ENCODE results near the gene CD226. TPM values are rescaled to one million over a fixed set of nuclear protein-coding genes. Genes with fewer than 3 reads are reported as not detected.

Gene CD226
- total and polyA plus RNA-seq, 9 donors: 0.17 to 1.5 (median 1.2) TPM

GRCh38 chr18:69889009-69889408 lies 58.7 kb downstream of the CD226 start:
- TF ChIP-seq EP300 (IDR thresholded peaks at IDR 0.05) (no peak), POLR2A (IDR thresholded peaks at IDR 0.05) (no peak)
- TF ChIP-seq, protein P1, sequence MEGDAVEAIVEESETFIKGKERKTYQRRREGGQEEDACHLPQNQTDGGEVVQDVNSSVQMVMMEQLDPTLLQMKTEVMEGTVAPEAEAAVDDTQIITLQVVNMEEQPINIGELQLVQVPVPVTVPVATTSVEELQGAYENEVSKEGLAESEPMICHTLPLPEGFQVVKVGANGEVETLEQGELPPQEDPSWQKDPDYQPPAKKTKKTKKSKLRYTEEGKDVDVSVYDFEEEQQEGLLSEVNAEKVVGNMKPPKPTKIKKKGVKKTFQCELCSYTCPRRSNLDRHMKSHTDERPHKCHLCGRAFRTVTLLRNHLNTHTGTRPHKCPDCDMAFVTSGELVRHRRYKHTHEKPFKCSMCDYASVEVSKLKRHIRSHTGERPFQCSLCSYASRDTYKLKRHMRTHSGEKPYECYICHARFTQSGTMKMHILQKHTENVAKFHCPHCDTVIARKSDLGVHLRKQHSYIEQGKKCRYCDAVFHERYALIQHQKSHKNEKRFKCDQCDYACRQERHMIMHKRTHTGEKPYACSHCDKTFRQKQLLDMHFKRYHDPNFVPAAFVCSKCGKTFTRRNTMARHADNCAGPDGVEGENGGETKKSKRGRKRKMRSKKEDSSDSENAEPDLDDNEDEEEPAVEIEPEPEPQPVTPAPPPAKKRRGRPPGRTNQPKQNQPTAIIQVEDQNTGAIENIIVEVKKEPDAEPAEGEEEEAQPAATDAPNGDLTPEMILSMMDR (IDR thresholded peaks at IDR 0.05): no peak
- H3K36me3 ChIP-seq: no peaks in the 10 kb centered on the region
- DNase-seq: no peak
- no peaks in the 10 kb centered on the region for H3K9me3 ChIP-seq
- H3K4me1 ChIP-seq (ENCODE audit: insufficient read depth): no peaks in the 10 kb centered on the region
- no peaks in the 10 kb centered on the region for H3K27me3 ChIP-seq
- intact Hi-C loops (cut with DNase I): no loop called here
- no peak overlapping the region for H3K27ac ChIP-seq
- 91 to 96% (median 93%) methylated on average over 4 of the region's 4 CpGs for WGBS, 3 donors
- H3K4me3 ChIP-seq: no peak overlapping the region

GRCh38 chr18:69887256-69887655 lies 60.4 kb downstream of the CD226 start:
- Histone ChIP-seq H3K27me3 (no peaks in the 10 kb centered on the region), H3K9me3 (no peaks in the 10 kb centered on the region), H3K36me3 (no peaks in the 10 kb centered on the region), H3K4me1 (ENCODE audit: insufficient read depth) (no peaks in the 10 kb centered on the region), H3K27ac (no peak overlapping the region), H3K4me3 (no peak overlapping the region)
- 94 to 99% (median 96%) methylated on average over 2 of the region's 2 CpGs for WGBS, 3 donors
- TF ChIP-seq, protein P1 (IDR thresholded peaks at IDR 0.05): no peak
- TF ChIP-seq POLR2A (IDR thresholded peaks at IDR 0.05) (no peak), EP300 (IDR thresholded peaks at IDR 0.05) (no peak)
- intact Hi-C loops (cut with DNase I): no loop called here
- DNase-seq: no peak

DNA sequence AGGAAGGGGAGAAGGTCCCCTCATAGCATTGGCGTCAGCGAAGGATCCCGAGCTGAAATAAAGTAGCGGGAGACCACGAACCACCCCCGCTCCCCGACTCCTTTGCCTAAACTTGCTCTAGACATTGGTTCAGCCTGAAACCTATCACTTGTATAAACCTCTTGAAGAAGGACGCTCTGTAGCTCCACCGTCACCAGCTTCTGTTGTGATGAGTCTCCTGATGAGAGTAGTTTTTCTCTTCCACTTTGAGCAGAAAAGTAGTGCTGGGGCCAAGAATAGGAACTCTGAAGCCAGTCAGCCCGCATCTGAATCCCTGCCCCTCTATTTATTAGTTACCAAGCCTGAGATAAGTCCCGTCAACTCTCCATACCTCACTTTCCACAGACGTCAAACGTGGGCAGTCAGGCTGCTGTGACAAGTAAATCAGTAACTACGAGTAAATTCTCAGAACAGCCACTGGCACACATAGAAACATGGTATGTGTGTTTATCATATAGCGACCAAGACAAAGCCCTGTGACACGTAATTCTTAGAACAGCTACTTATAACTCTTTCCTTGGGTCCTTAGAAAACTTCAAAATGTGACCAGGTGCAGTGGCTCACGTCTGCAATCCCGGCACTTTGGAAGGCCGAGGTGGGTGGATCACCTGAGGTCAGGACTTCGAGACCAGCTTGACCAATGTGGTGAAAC lies 61.7 kb downstream of the CD226 start:
- intact Hi-C loops (cut with DNase I): no loop called here
- TF ChIP-seq EP300 (IDR thresholded peaks at IDR 0.05): no peak
- no peak for TF ChIP-seq POLR2A (IDR thresholded peaks at IDR 0.05)
- TF ChIP-seq, protein P1 (IDR thresholded peaks at IDR 0.05): no peak
- WGBS, 3 donors: 95 to 96% (median 96%) methylated on average over 20 of the region's 20 CpGs

DNA sequence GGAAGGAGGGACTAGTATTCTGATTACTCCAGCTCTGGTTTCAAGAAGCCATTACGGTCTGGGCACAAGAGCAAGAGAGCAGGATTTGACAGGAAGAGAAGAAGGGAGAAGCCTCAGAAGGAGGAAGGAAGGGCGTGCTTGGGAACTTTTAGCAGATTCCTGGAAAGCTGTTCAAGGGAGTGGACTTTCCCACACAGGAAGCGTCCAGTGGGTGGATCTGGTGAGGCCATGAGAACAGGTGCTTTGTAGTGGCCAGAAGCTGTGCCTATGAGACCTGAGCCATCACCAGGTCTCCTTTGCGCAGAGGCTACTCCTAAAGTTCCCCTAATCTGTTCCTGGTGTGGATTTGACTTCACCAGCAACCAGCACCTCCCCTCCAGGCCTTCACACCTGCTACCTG lies 62.3 kb downstream of the CD226 start:
- Histone ChIP-seq H3K4me1 (ENCODE audit: insufficient read depth) (no peaks in the 10 kb centered on the region), H3K4me3 (no peak overlapping the region), H3K27ac (no peak overlapping the region), H3K9me3 (no peaks in the 10 kb centered on the region), H3K36me3 (no peaks in the 10 kb centered on the region), H3K27me3 (no peaks in the 10 kb centered on the region)
- intact Hi-C loops (cut with DNase I): no loop called here
- TF ChIP-seq, protein P1 (IDR thresholded peaks at IDR 0.05): no peak
- TF ChIP-seq EP300 (IDR thresholded peaks at IDR 0.05) (no peak), POLR2A (IDR thresholded peaks at IDR 0.05) (no peak)
- 90 to 93% (median 93%) methylated on average over 4 of the region's 4 CpGs for WGBS, 3 donors
- DNase-seq: no peak

More for the DNA sequence above, 61.7 kb downstream of the CD226 start:
- Histone ChIP-seq H3K27me3 (no peaks in the 10 kb centered on the region), H3K4me3 (no peak overlapping the region), H3K9me3 (no peaks in the 10 kb centered on the region), H3K27ac (no peak overlapping the region), H3K36me3 (no peaks in the 10 kb centered on the region), H3K4me1 (ENCODE audit: insufficient read depth) (no peaks in the 10 kb centered on the region)
- no peak for DNase-seq
